SK-N-SH (cell line): ENCODE data around the gene ATP8A2. TPM values are rescaled to one million over a fixed set of nuclear protein-coding genes. Genes with fewer than 3 reads are reported as not detected.

Experiments
- CTCF ChIA-PET: fragments of 300-600, 350-600 bp; formaldehyde crosslinking; extraction: SDS; loops from one replicate; lab custom pipeline; 2021; lab: Yijun Ruan, JAX
- POLR2A ChIA-PET: fragments of 350-600 bp; sonication (Branson Sonifier 250); formaldehyde crosslinking; extraction: SDS; loops from one replicate; lab custom pipeline; 2020; ENCODE audit warnings: antibody characterized with exemption, inconsistent platforms; lab: Yijun Ruan, JAX
- DNase-seq: peaks from one replicate; pipeline ENCODE4 v3.0.0; 2012
- H2AFZ ChIP-seq: fragments of 200-600 bp; sonication (generic); 2 replicates; pipeline ENCODE4 v1.8.1; 2016; ENCODE audit warnings: antibody characterized with exemption, mild to moderate bottlenecking, low read depth
- H3F3A ChIP-seq: fragments of 200-600 bp; sonication (generic); replicated peaks from 2 replicates; pipeline ENCODE3; 2016; ENCODE audit warnings: antibody characterized with exemption, mild to moderate bottlenecking; ENCODE audit not compliant: insufficient read depth
- H3K27ac ChIP-seq, 2 experiments: fragments of 200-500 bp in 1 of 2; fragments of 200-600 bp in 1 of 2; sonication (Bioruptor generic) in 1 of 2; sonication (generic), shearing (Covaris generic) in 1 of 2; 2 replicates each; pipeline versions ENCODE4 v1.5.1 to v1.6.1; 2014 to 2016; ENCODE audit warnings: low read depth in 2 of 2, inconsistent platforms in 1 of 2, low read length in 1 of 2, mild to moderate bottlenecking in 1 of 2, mixed read lengths in 1 of 2
- H3K27me3 ChIP-seq: fragments of 200-600 bp; sonication (generic), shearing (Covaris generic); 2 replicates; pipeline ENCODE4 v1.6.1; 2016; ENCODE audit warnings: mixed run types; ENCODE audit not compliant: insufficient read depth
- H3K36me3 ChIP-seq, 2 experiments: fragments of 200-500 bp in 1 of 2; fragments of 200-600 bp in 1 of 2; sonication (Bioruptor generic) in 1 of 2; sonication (generic) in 1 of 2; replicated peaks in 1 of 2; 2 replicates each; pipeline versions ENCODE3 to v1.5.1; 2014 to 2016; ENCODE audit warnings: low read length in 1 of 2, mild to moderate bottlenecking in 1 of 2; ENCODE audit not compliant: insufficient read depth in 2 of 2, control insufficient read depth in 1 of 2
- H3K4me1 ChIP-seq, 2 experiments: fragments of 200-500 bp in 1 of 2; fragments of 200-600 bp in 1 of 2; sonication (Bioruptor generic) in 1 of 2; sonication (generic), shearing (Covaris generic) in 1 of 2; 2 replicates each; pipeline versions ENCODE4 v1.5.1 to v1.6.1; 2014 to 2016; ENCODE audit warnings: low read depth in 1 of 2, low read length in 1 of 2, mixed run types in 1 of 2; ENCODE audit not compliant: insufficient read depth in 2 of 2, control insufficient read depth in 1 of 2
- H3K4me2 ChIP-seq: fragments of 200-600 bp; sonication (generic), shearing (Covaris generic); 2 replicates; pipeline ENCODE4 v1.6.1; 2017; ENCODE audit warnings: mixed run types
- H3K4me3 ChIP-seq, 2 experiments: fragments of 200-500 bp in 1 of 2; fragments of 200-600 bp in 1 of 2; sonication (Bioruptor generic) in 1 of 2; sonication (generic), shearing (Covaris generic) in 1 of 2; 2 replicates each; pipeline versions ENCODE4 v1.5.1 to v1.8.1; 2014 to 2016; ENCODE audit warnings: low read depth in 2 of 2, inconsistent platforms in 1 of 2, low read length in 1 of 2, mild to moderate bottlenecking in 1 of 2, mixed read lengths in 1 of 2, moderate library complexity in 1 of 2
- H3K79me2 ChIP-seq: fragments of 200-600 bp; sonication (generic); 2 replicates; pipeline ENCODE4 v1.8.1; 2017; ENCODE audit warnings: mild to moderate bottlenecking; ENCODE audit not compliant: insufficient read depth
- H3K9ac ChIP-seq: fragments of 200-600 bp; sonication (generic); 2 replicates; pipeline ENCODE4 v1.6.1; 2017; ENCODE audit warnings: mixed run types
- H3K9me2 ChIP-seq: fragments of 200-600 bp; sonication (generic); 2 replicates; pipeline ENCODE4 v1.6.1; 2017; ENCODE audit warnings: mixed run types
- H3K9me3 ChIP-seq: fragments of 200-600 bp; sonication (generic); 2 replicates; pipeline ENCODE4 v1.6.1; 2017; ENCODE audit warnings: mixed run types, mild to moderate bottlenecking, moderate library complexity
- H4K20me1 ChIP-seq: fragments of 200-600 bp; sonication (generic); 2 replicates; pipeline ENCODE4 v1.6.1; 2017; ENCODE audit warnings: mild to moderate bottlenecking, mixed run types; ENCODE audit not compliant: insufficient read depth
- CTCF ChIP-seq: fragments of 200-600 bp; sonication (generic); IDR thresholded peaks from 2 replicates; pipeline ENCODE4 v1.6.1; 2017; ENCODE audit warnings: antibody characterized with exemption, mild to moderate bottlenecking, moderate library complexity
- EP300 ChIP-seq, 2 experiments: IDR thresholded peaks; 2 replicates each; pipeline versions ENCODE4 v1.4.0 to v1.6.1; 2012; ENCODE audit warnings: borderline replicate concordance in 1 of 2, low read depth in 1 of 2, low read length in 1 of 2
- EZH2phosphoT487 ChIP-seq: fragments of 200-600 bp; sonication (generic); IDR thresholded peaks from 2 replicates; pipeline ENCODE4 v1.6.1; 2017; ENCODE audit warnings: low read depth, mixed run types, mild to moderate bottlenecking, antibody characterized with exemption, moderate library complexity, borderline replicate concordance
- FOXM1 ChIP-seq: IDR thresholded peaks from 2 replicates; pipeline ENCODE4 v1.4.0; 2012; ENCODE audit warnings: low read depth, mild to moderate bottlenecking
- GABPA ChIP-seq: IDR thresholded peaks from 2 replicates; pipeline ENCODE4 v1.4.0; 2012; ENCODE audit warnings: low read depth, mild to moderate bottlenecking
- JUND ChIP-seq: IDR thresholded peaks from 2 replicates; pipeline ENCODE4 v1.4.0; 2012
- MXI1 ChIP-seq: IDR thresholded peaks from 2 replicates; pipeline ENCODE4 v1.6.1; 2012; ENCODE audit warnings: mild to moderate bottlenecking, low read depth, low read length, improper control_type of control experiment
- NRF1 ChIP-seq: IDR thresholded peaks from 2 replicates; pipeline ENCODE4 v1.6.1; 2012; ENCODE audit warnings: low read depth, mild to moderate bottlenecking, low read length
- SIN3A ChIP-seq: IDR thresholded peaks from 2 replicates; pipeline ENCODE4 v1.6.1; 2012; ENCODE audit warnings: low read depth, mild to moderate bottlenecking, low read length, moderate library complexity, borderline replicate concordance
- SMC3 ChIP-seq: IDR thresholded peaks from 2 replicates; pipeline ENCODE4 v1.6.1; 2012; ENCODE audit warnings: low read depth, low read length, improper control_type of control experiment
- YY1 ChIP-seq: IDR thresholded peaks from 2 replicates; pipeline ENCODE4 v1.4.0; 2012; ENCODE audit warnings: low read depth, mild to moderate bottlenecking
- WGBS: methylation state at CpG from one replicate; pipeline ENCODE4 v1.1.6; 2017; ENCODE audit warnings: low lambda C conversion rate; 5-methylcytosine and 5-hydroxymethylcytosine counted together
- polyA plus RNA-seq, 3 experiments: library from polyadenylated mRNA; depleted of rRNA; stranded (reverse); fragments of >200 nt; gene quantifications; 2 replicates each; pipeline ENCODE4 v1.2.3, GENCODE V29; 2012
- TF ChIP-seq, protein P1 (sequence below): fragments of 150-350 bp; IDR thresholded peaks from 2 replicates; pipeline ENCODE4 v1.6.1; 2016; ENCODE audit warnings: mild to moderate bottlenecking, low read depth, low read length

The ATP8A2 gene
- polyA plus RNA-seq, 1 of the 3 experiments (the other 2 are of a cell fraction) = 0.02 TPM

DNA sequence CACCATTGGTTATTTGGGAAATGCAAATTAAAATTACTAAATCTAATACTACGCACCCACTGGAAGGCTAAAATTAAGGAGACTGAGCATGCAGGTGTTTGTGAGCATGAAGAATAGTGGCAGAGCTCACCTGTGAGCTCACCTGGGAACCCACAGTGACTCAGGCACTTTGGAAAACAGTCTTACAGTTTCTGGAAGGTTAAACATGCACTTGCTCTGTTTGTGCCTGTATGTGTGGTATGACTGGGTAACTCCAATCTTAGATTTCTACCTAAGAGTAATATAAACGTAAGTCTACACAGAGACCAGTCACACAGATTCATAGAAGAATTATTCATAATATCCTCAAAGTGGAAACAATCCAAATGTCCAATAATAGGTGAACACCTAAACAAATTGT, 318.8 kb downstream of the ATP8A2 start:
- Histone ChIP-seq H3F3A (no peaks in the 10 kb centered on the region), H3K4me3 (no peak overlapping the region), H3K9me3 (no peaks in the 10 kb centered on the region), H3K4me2 (no peak overlapping the region), H3K4me1 (no peaks in the 10 kb centered on the region), H2AFZ (no peak overlapping the region), H3K36me3 (no peaks in the 10 kb centered on the region), H3K9ac (no peak overlapping the region), H4K20me1 (no peaks in the 10 kb centered on the region), H3K27me3 (no peaks in the 10 kb centered on the region), H3K79me2 (no peaks in the 10 kb centered on the region), H3K27ac (no peak overlapping the region), H3K9me2 (no peaks in the 10 kb centered on the region)
- CTCF ChIA-PET = no interaction called here
- POLR2A ChIA-PET = no interaction called here
- 22% methylated on average over 2 of the region's 2 CpGs for WGBS
- no peak for DNase-seq
- no peak for TF ChIP-seq EP300 (IDR thresholded peaks at IDR 0.05; ENCODE audit: borderline replicate concordance in 1 of 2, low read depth in 1 of 2, low read length in 1 of 2)

- 25% methylated on average over 2 of the region's 2 CpGs for WGBS
- Histone ChIP-seq H3K9me2 (no peaks in the 10 kb centered on the region), H4K20me1 (no peaks in the 10 kb centered on the region), H3K9ac (no peak overlapping the region), H3K4me1 (no peaks in the 10 kb centered on the region), H3K4me2 (no peak overlapping the region), H3F3A (no peaks in the 10 kb centered on the region)
- POLR2A ChIA-PET = no interaction called here
- TF ChIP-seq MXI1 = no peak
- TF ChIP-seq, protein P1, sequence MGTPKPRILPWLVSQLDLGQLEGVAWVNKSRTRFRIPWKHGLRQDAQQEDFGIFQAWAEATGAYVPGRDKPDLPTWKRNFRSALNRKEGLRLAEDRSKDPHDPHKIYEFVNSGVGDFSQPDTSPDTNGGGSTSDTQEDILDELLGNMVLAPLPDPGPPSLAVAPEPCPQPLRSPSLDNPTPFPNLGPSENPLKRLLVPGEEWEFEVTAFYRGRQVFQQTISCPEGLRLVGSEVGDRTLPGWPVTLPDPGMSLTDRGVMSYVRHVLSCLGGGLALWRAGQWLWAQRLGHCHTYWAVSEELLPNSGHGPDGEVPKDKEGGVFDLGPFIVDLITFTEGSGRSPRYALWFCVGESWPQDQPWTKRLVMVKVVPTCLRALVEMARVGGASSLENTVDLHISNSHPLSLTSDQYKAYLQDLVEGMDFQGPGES = no peak
- TF ChIP-seq CTCF = no peak
- no peak for TF ChIP-seq NRF1
- no peak for TF ChIP-seq EP300 (IDR thresholded peaks at IDR 0.05; ENCODE audit: borderline replicate concordance in 1 of 2, low read depth in 1 of 2, low read length in 1 of 2)
- TF ChIP-seq FOXM1 = no peak
- TF ChIP-seq JUND = no peak
- TF ChIP-seq GABPA = no peak
- TF ChIP-seq EZH2phosphoT487 = no peak
- TF ChIP-seq SIN3A = no peak
- no peak for TF ChIP-seq SMC3
- TF ChIP-seq YY1 = no peak
- TF ChIP-seq, all 33 proteins: peak for 0
- Histone ChIP-seq H3K4me3 (no peak overlapping the region), H3K79me2 (no peaks in the 10 kb centered on the region), H3K9me3 (no peaks in the 10 kb centered on the region), H3K27me3 (no peaks in the 10 kb centered on the region), H3K36me3 (no peaks in the 10 kb centered on the region), H2AFZ (no peak overlapping the region), H3K27ac (no peak overlapping the region)
- CTCF ChIA-PET = no interaction called here
- no peak for DNase-seq
These were observed 319.9 kb downstream of the ATP8A2 start for GRCh38 chr13:25691654-25692053.
